BJ (cell line): ENCODE results near the gene TUBB2A. TPM values are rescaled to one million over a fixed set of nuclear protein-coding genes. Genes with fewer than 3 reads are reported as not detected.

Experiments used
- CTCF ChIA-PET: fragments of 350-600 bp; formaldehyde crosslinking; extraction: SDS; loops from one replicate; lab custom pipeline; 2021; ENCODE audit warnings: antibody characterized with exemption, inconsistent platforms; lab: Yijun Ruan, JAX
- POLR2A ChIA-PET: fragments of 300-600 bp; sonication (Branson Sonifier 250); formaldehyde crosslinking; extraction: SDS; loops from one replicate; lab custom pipeline; 2021; ENCODE audit warnings: antibody characterized with exemption; lab: Charles Lee
- DNase-seq: peaks from one replicate; pipeline ENCODE4 v3.0.0-alpha.2; 2011; ENCODE audit warnings: low read depth
- H3K27me3 ChIP-seq: 2 replicates; pipeline ENCODE4 v1.6.0; 2011; ENCODE audit warnings: low read length; ENCODE audit not compliant: control insufficient read depth, insufficient read depth
- H3K36me3 ChIP-seq: 2 replicates; pipeline ENCODE4 v1.5.1; 2011; ENCODE audit warnings: low read length; ENCODE audit not compliant: control insufficient read depth, insufficient read depth
- H3K4me3 ChIP-seq: 2 replicates; pipeline ENCODE4 v1.5.1; 2011; ENCODE audit warnings: low read depth, mild to moderate bottlenecking, control low read depth, low read length
- polyA plus RNA-seq: library from polyadenylated mRNA; depleted of rRNA; stranded (reverse); fragments of >200 nt; gene quantifications from 2 replicates; pipeline ENCODE4 v1.2.3, GENCODE V29; 2011; rRNA removed
- TF ChIP-seq, protein P1 (sequence below): IDR thresholded peaks from 2 replicates; pipeline ENCODE4 v1.5.1; 2011; ENCODE audit warnings: low read depth, mild to moderate bottlenecking, control low read depth, inconsistent platforms, low read length, moderate library complexity; ENCODE audit not compliant: insufficient read depth

TUBB2A gene
- polyA plus RNA-seq, 1 experiment, result 184 TPM

GRCh38 chr6:3108746-3109414 is 48.5 kb downstream of the TUBB2A start:
- CTCF ChIA-PET, result interaction anchor here (1.0 to 1.9 kb wide), 4 partner anchors 53 to 171 kb away, joined by 3 to 5 read pairs (median 3); no protein-coding TSS in a partner anchor
- DNase-seq, result no peak
- POLR2A ChIA-PET, result no interaction called here
- Histone ChIP-seq H3K27me3 (no peaks in the 10 kb centered on the region), H3K36me3 (peaks cover 25% of the 10 kb centered on the region), H3K4me3 (no peak overlapping the region)
- TF ChIP-seq, protein P1, sequence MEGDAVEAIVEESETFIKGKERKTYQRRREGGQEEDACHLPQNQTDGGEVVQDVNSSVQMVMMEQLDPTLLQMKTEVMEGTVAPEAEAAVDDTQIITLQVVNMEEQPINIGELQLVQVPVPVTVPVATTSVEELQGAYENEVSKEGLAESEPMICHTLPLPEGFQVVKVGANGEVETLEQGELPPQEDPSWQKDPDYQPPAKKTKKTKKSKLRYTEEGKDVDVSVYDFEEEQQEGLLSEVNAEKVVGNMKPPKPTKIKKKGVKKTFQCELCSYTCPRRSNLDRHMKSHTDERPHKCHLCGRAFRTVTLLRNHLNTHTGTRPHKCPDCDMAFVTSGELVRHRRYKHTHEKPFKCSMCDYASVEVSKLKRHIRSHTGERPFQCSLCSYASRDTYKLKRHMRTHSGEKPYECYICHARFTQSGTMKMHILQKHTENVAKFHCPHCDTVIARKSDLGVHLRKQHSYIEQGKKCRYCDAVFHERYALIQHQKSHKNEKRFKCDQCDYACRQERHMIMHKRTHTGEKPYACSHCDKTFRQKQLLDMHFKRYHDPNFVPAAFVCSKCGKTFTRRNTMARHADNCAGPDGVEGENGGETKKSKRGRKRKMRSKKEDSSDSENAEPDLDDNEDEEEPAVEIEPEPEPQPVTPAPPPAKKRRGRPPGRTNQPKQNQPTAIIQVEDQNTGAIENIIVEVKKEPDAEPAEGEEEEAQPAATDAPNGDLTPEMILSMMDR, result no peak

Other genes with a start within 250 kb of the TUBB2A start
- gene SERPINB6, start 186.0 kb downstream of the TUBB2A start, polyA plus RNA-seq, result 89.6 and 113 TPM in 2 replicates
- gene NQO2, start 157.7 kb downstream of the TUBB2A start, polyA plus RNA-seq, result 54.4 and 56.2 TPM in 2 replicates
- gene RIPK1, start 89.0 kb downstream of the TUBB2A start, polyA plus RNA-seq, result 19.5 and 20.2 TPM in 2 replicates
- gene BPHL, start 38.8 kb downstream of the TUBB2A start, polyA plus RNA-seq, result 12.1 and 12.2 TPM in 2 replicates
- gene TUBB2B, start 70.1 kb upstream of the TUBB2A start, polyA plus RNA-seq, result 10.9 and 13.3 TPM in 2 replicates
- 24.2 and 24.7 TPM in 2 replicates for gene PSMG4, start 101.4 kb upstream of the TUBB2A start, polyA plus RNA-seq